Nephron (organoid): ENCODE data around the gene LNX2.

Experiments
- H3K27ac Mint-ChIP-seq, 3 experiments: 2 replicates each; pipeline ENCODE4 v1.8.0; 2020; ENCODE audit warnings: mixed read lengths in 3 of 3, mild to moderate bottlenecking in 2 of 3, moderate library complexity in 1 of 3
- H3K27me3 Mint-ChIP-seq: 2 replicates; pipeline ENCODE4 v1.8.0; 2021; ENCODE audit warnings: low read depth, mild to moderate bottlenecking, moderate library complexity, mixed read lengths
- H3K36me3 Mint-ChIP-seq: 2 replicates; pipeline ENCODE4 v1.8.0; 2020; ENCODE audit warnings: low read depth, mixed read lengths
- H3K4me1 Mint-ChIP-seq: 2 replicates; pipeline ENCODE4 v1.8.0; 2020; ENCODE audit warnings: mixed read lengths
- H3K4me3 Mint-ChIP-seq, 3 experiments: 2 replicates each; pipeline ENCODE4 v1.8.0; 2020; ENCODE audit warnings: mild to moderate bottlenecking in 3 of 3, mixed read lengths in 3 of 3, moderate library complexity in 2 of 3
- H3K9me3 Mint-ChIP-seq: 2 replicates; pipeline ENCODE4 v1.8.0; 2020; ENCODE audit warnings: mixed read lengths
- TF ChIP-seq, protein P1 (sequence below), 3 experiments: fragments of 200-600 bp; sonication (generic); IDR thresholded peaks; one replicate each; pipeline ENCODE4 v1.5.0; 2021; ENCODE audit warnings: antibody characterized with exemption in 3 of 3; ENCODE audit not compliant: unreplicated experiment in 3 of 3

LNX2 gene

DNA sequence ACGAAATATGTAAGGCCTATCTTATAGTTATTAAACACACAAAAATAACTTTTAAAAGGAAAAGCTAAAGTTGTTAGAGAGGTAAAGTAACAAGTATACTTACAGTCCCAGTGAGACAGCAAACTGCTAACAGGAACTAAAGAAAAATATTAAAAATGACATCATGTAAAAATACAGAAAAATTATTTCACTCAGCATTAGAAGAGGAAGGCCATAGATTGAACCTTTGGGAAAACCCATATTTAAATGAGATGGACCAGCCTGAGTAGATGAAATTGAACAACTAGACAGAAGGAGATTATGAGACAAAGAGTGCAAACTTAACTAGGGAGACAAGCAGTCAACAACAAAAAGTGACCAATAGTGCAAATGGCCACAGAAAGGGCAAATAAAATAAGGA is 49.4 kb downstream of the LNX2 start:
- H3K27me3 Mint-ChIP-seq = no peaks in the 10 kb centered on the region
- H3K9me3 Mint-ChIP-seq = peaks cover 9% of the 10 kb centered on the region
- H3K27ac Mint-ChIP-seq = no peak overlapping the region
- TF ChIP-seq, protein P1, sequence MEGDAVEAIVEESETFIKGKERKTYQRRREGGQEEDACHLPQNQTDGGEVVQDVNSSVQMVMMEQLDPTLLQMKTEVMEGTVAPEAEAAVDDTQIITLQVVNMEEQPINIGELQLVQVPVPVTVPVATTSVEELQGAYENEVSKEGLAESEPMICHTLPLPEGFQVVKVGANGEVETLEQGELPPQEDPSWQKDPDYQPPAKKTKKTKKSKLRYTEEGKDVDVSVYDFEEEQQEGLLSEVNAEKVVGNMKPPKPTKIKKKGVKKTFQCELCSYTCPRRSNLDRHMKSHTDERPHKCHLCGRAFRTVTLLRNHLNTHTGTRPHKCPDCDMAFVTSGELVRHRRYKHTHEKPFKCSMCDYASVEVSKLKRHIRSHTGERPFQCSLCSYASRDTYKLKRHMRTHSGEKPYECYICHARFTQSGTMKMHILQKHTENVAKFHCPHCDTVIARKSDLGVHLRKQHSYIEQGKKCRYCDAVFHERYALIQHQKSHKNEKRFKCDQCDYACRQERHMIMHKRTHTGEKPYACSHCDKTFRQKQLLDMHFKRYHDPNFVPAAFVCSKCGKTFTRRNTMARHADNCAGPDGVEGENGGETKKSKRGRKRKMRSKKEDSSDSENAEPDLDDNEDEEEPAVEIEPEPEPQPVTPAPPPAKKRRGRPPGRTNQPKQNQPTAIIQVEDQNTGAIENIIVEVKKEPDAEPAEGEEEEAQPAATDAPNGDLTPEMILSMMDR (IDR thresholded peaks at IDR 0.05; ENCODE audit: unreplicated experiment in 3 of 3) = no peak
- peaks cover 14% of the 10 kb centered on the region for H3K36me3 Mint-ChIP-seq
- peaks cover 24% of the 10 kb centered on the region for H3K4me1 Mint-ChIP-seq
- no peak overlapping the region for H3K4me3 Mint-ChIP-seq

DNA sequence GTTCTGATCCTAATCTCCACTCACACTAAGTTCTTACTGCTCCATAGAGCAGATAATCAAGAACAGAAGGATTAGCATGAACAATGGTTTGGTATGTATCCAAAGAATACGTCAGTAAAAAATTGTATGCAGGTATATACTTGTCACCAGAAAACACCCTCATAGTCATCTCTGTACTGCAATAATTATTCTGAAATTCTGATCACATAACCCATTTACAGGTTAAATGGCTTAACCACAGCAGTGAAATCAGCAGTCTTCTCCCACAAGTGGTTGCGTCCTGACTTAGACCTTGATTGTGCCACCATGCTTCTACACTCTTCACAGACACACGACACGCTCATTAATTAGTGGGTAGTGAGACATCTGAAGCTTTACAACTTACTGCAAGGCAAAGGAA is 50.9 kb downstream of the LNX2 start:
- TF ChIP-seq, protein P1 (IDR thresholded peaks at IDR 0.05; ENCODE audit: unreplicated experiment in 3 of 3) = no peak
- H3K4me3 Mint-ChIP-seq = no peak overlapping the region
- H3K27me3 Mint-ChIP-seq = no peaks in the 10 kb centered on the region
- peaks cover 8% of the 10 kb centered on the region for H3K36me3 Mint-ChIP-seq
- H3K4me1 Mint-ChIP-seq = peaks cover 24% of the 10 kb centered on the region
- H3K27ac Mint-ChIP-seq = no peak overlapping the region
- peaks cover 5% of the 10 kb centered on the region for H3K9me3 Mint-ChIP-seq

DNA sequence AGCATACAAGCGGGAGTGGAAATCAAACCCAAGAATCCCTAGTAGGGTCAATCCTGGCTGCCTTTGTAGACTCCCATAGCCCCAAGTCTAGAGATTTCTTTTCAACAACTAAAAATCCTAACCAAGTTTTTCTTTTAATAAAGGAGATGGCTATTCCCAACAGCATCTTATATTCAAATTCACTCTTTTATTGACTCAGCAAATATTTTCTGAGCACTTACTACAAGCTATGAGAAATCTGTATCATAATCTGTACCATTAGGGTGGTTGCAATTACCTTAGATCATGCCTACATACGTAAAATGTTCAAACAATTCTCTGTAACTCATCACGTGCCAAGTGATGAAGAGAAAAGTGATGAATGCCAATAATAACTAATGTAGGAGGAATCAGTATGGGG is 54.5 kb downstream of the LNX2 start:
- Mint-ChIP-seq H3K27ac (no peak overlapping the region), H3K4me3 (no peak overlapping the region), H3K27me3 (no peaks in the 10 kb centered on the region), H3K4me1 (peaks cover under 1% of the 10 kb centered on the region), H3K36me3 (peaks cover 6% of the 10 kb centered on the region), H3K9me3 (no peaks in the 10 kb centered on the region)
- TF ChIP-seq, protein P1 (IDR thresholded peaks at IDR 0.05; ENCODE audit: unreplicated experiment in 3 of 3) = no peak

DNA sequence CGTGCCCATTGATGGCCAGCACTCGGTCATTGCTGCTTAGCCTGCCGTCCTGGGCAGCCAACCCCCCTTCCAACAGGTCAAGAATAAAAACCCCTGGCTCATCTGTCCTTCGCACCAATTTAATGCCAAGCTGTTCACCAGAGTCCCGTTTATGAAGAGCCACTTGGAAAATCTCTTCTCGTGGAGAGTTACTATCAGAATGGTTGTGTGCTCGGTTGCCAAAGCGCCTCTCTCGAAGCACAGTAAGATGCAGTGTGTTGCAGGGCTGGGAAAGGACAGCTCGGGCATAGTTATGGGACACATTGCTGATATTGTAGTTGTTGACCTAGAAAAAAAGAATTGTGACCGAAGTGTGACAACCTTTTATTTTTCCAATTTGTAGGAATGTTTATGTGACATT is 57.9 kb downstream of the LNX2 start:
- TF ChIP-seq, protein P1 (IDR thresholded peaks at IDR 0.05; ENCODE audit: unreplicated experiment in 3 of 3) = no peak
- Mint-ChIP-seq H3K27me3 (no peaks in the 10 kb centered on the region), H3K4me3 (no peak overlapping the region), H3K4me1 (no peaks in the 10 kb centered on the region), H3K9me3 (no peaks in the 10 kb centered on the region), H3K36me3 (peaks cover 9% of the 10 kb centered on the region), H3K27ac (no peak overlapping the region)

DNA sequence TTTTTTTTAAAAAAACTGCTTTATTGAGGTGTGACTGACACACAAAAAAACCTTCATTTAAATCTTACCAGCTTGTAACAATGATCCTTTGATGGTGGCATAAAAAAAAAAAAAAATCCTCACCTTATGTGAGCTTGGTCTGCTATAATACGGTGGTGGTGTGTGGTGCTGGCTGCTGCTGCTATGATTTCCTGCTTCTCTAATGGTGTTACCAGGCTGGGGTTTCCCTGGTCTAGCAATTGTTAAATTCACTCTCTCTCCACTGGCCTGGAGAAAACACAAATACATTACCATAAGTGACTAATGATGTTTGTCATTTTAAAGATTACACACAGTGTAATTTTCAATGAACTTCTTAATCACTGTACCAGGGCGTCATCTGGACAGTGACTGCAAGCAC is 60.6 kb downstream of the LNX2 start:
- H3K9me3 Mint-ChIP-seq = peaks cover 2% of the 10 kb centered on the region
- TF ChIP-seq, protein P1 (IDR thresholded peaks at IDR 0.05; ENCODE audit: unreplicated experiment in 3 of 3) = no peak
- no peaks in the 10 kb centered on the region for H3K27me3 Mint-ChIP-seq
- no peak overlapping the region for H3K27ac Mint-ChIP-seq
- no peak overlapping the region for H3K4me3 Mint-ChIP-seq
- H3K36me3 Mint-ChIP-seq = peaks cover 30% of the 10 kb centered on the region
- H3K4me1 Mint-ChIP-seq = no peaks in the 10 kb centered on the region

DNA sequence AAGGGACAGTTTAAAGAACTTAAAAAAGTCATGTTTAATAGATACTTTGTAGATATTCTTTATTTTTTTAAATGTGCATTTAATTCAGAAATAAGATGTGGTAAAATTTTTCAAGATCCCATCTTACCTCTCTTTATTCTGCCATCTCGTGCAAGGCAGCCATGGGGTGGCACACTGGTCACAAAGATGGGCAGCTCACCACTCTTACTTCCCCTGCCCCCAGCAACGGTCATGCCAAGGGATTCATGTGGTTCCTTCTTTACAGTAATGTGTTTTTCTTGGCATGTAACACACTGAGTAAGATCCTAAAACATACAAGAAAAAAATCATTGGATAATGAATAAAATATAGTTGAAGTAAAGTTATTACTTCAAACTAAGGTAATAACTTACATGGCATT is 64.2 kb downstream of the LNX2 start:
- H3K27ac Mint-ChIP-seq = no peak overlapping the region
- H3K27me3 Mint-ChIP-seq = no peaks in the 10 kb centered on the region
- no peaks in the 10 kb centered on the region for H3K4me1 Mint-ChIP-seq
- H3K4me3 Mint-ChIP-seq = no peak overlapping the region
- H3K36me3 Mint-ChIP-seq = peaks cover 29% of the 10 kb centered on the region
- H3K9me3 Mint-ChIP-seq = peaks cover 2% of the 10 kb centered on the region
- TF ChIP-seq, protein P1 (IDR thresholded peaks at IDR 0.05; ENCODE audit: unreplicated experiment in 3 of 3) = no peak
